Measurements from ENCODE around the gene DNM2.
"Not testable (repeated sequence)": the region's sequence is repeated elsewhere in the genome, so short reads cannot be mapped to it uniquely, and the experiment has no call there.

The DNM2 gene

DNA sequence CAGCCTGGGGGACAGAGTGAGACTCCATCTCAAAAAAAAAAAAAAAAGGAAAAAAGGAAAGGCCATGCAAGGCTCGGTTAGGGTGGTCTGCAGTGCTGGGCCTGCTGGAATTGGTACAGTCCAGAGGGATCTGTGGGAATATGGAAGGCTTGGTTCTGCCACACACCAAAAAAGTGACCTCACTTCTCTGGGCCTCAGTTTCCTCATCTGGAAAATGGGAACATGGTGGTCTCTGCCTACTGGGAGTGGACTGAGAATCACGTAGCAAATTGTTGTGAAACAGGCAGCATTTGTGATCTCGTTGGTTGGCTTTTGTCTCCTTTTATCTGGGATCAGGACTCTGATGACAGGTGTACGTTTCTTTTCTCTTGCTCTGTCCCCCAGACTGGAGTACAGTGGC lies 7.5 kb downstream of the DNM2 start:
- DNase-seq (no peak), ATAC-seq (no peak)

DNA sequence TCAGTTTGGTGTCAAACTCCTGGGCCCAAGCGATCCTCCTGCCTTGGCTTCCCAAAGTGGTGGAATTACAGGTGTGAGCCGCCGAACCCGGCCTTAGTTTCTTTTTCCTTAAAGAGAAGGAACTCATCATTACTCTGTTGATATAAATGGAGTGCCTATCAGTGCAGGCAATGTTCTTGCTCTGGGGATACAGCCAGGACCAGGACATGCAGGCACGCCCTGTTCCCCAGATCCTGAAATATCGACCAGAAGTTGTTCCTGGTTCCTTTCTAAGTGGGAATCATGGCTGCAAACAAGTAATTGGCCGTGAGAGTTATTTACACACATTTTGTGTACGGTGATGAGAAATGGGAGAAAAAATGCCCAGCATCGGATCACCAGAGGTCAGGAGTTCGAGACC lies 8.4 kb downstream of the DNM2 start:
- ATAC-seq (no peak), DNase-seq (no peak)

DNA sequence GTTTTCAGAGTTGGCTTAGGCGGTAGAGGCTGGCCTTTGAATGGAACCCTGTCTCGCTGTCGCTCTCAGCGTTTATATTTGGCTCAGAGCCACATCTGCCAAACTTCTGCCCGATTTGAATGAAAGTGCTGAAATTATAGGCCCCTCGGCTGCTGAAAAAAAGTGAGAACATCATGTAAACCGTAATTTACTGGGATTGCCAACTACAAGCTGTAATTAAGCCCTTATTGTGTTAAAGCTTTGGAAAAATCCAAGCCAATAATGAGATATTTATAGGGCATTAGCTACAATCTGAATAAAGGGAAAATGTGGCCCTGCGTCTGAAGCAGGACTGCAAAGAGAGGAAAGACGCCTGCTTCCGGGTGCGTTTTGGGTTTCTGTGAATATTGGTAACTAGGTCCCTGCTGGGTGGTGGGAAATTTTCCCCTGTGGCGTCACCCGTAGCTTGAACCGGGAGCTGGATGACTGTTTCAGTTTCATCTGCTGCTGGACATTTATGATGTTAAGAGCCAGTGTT lies 9.9 kb downstream of the DNM2 start:
- no peak for ATAC-seq
- no peak for DNase-seq

DNA sequence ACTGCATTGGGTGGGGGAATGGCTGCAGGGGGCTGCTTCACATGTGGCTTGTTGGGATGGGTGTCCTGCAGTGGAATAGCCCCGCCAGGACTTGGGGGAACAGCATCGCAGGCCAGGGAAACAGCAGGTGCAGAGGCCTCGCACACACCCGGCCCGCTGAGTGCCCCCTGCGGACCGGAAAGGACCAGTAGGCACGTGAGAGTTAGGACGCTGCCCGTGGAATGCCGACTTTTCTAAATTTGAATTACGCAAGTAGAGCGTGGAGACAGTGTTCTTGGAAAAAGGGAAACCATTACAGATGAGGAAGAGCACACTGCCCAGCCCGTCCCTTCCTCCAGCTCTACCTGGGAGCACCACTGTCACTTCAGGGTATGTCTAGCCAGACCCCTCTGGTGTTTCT lies 11.5 kb downstream of the DNM2 start:
- no peak for ATAC-seq
- DNase-seq, result no peak

DNA sequence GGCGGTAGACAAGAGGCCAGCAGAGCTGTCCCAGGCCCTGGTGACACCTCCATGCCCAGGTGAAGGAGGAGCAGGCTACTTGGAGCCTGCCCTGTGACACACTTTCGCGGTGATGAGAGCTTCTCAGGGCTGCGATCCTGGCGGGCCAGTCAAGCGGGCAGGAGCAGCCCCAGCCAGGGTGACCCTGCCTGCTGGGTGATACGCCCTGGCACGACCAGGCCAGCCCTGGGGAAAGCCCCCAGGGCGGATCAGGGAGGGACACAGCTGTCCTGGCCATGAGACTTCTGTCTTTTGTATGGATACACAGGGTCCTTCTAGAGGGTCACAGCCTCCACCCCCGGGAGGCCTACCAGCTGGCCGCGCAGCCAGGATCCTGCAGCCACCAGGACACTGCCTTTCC lies 13.1 kb downstream of the DNM2 start:
- no peak for ATAC-seq

DNA sequence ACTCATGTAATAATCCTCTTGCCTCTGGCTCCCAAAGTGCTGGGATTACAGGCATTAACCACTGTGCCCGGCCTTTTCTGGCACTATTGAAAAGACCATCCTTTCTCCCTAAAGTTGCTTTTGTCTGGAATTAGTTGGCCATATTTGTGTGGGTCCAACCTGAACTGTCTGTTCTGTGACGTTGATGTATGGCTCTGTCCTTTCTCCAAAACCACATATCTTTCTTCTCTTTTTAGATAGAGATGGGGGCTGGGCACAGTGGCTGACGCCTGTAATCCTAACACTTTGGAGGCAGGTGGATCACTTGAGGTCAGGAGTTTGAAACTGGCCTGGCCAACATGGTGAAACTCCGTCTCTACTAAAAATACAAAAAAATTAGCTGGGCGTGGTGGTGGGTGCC lies 17.9 kb downstream of the DNM2 start:
- ATAC-seq (no peak), DNase-seq (no peak)

More for the DNA sequence above, 13.1 kb downstream of the DNM2 start:
- no peak for DNase-seq

DNA sequence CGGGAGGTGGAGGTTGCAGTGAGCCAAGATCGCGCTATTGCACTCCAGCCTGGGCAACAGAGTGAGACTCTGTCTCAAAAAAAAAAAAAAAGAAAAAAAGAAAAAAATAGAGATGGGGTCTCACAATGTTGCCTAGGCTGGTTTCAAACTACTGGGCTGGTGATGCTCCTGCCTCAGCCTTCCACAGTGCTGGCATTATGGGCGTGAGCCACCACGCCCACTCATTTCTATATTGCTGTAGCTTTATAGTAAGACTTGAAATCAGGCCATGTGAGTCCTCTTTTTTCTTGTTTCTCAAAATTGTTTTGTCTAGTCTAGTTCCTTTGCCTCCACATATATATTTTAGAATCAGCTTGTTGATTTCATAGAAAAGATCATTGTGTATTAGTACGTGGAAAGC lies 18.3 kb downstream of the DNM2 start:
- DNase-seq, result no peak
- ATAC-seq, result no peak

DNA sequence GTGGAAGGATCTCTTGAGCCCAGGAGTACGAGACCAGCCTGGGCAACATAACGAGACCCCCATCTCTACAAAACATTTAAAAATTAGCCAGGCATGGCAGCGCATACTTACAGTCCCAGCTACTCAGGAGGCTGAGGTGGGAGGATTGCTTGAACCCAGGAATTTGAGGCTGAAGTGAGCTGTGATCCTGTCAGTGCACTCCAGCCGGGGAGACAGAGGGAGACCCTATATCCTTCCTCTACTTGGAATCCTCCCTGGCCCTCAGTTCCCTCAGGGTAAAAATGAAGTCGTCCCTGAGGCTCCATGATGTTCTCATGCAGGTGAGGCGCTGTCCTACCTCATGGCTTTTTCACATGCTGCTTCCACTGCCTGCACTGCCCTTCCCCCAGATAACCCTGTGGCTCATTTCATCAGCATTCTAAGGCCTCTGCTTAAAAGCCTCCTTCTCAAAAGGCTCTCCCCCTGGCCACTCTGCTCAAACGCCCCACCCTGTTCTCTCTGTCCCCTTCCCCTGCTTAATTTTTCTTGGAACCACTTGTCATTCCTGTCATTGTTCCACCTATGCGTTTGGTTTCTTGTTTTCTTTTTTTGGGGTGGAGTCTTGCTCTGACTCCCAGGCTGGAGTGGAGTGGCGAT lies 19.2 kb downstream of the DNM2 start:
- DNase-seq, result no peak
- ATAC-seq, result no peak

DNA sequence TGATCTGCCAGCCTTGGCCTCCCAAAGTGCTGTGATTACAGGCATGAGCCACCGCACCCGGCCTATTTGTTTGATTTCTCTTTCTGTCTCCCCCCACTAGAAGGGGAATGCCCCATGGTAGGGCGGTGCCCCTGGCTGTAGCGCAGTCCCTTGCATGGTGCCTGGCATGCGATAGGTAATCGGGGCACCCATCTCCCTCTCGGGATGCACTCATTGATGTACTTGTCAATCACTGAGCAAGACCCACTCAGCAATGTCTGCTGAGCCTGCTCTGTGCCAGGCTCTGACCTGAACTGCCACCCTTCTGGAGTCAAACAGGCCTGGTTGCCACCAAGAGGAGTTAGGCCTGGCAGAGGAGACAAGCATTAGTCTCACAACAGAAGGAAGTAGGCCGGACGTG lies 19.8 kb downstream of the DNM2 start:
- DNase-seq (no peak), ATAC-seq (no peak)

DNA sequence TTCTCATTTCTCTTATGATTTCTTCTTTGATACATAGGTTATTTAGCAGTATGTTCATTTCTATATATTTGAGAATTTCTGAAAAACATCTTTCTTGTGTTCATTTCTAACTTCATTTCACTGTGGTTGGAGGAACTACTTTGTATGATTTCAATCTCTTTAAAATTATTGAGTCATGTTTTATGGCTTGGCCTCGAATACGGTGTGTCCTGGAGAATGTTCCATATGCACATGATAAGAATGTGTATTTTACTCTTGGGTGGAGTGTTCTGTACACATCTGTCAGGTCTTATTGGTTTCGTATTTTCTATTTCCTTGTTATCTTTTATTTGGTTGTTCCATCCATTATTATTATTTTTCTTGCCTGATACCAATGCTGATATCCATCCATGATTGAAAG lies 22.9 kb downstream of the DNM2 start:
- ATAC-seq (no peak), DNase-seq (no peak)

DNA sequence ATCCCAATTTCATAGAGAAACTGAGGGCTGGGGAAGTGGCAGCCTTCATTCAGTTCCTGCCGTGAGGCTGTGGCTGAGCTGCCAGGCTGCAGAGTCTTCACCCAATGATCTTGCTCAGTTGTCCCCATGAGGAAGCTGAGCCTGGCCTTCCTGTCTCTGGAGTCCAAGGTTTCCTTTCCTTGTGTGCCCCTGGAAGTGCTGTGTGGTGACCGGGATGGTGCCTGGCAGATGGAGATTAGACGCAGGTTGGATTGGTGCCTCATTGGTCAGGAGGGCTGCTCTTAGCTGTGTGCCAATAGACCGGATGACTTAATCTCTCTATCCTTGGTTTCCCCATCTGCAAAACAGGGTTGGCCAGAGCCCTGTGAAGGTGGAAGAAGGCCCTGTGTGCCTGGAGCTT lies 24.6 kb downstream of the DNM2 start:
- ATAC-seq, result no peak
- DNase-seq, result no peak

DNA sequence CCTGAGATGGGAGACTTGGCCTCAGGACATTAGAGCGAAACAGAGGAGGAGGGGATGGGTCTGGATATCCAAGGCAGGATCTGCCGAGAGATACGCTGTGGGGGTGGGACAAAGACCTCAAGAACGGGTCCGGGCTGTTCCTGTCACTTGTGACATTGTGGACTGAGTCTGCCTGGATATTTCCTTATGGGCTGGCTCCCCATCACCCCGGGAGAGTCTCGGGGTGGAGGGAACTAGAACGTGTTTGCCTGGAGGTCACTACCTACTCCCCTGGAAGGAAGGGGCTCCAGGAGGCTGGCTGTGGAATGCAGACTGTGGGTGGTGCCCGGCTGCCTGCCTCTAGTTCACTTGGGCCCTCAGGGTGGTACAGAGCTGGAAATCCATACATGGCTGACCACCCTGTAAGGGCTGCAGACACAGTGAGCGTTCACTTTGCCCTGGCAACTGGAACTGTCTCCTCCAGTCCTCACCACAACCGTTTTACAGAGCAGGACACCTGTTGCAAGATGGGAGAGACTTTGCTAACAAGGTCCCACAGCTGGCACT lies 26.4 kb downstream of the DNM2 start:
- no peak for ATAC-seq
- no peak for DNase-seq

DNA sequence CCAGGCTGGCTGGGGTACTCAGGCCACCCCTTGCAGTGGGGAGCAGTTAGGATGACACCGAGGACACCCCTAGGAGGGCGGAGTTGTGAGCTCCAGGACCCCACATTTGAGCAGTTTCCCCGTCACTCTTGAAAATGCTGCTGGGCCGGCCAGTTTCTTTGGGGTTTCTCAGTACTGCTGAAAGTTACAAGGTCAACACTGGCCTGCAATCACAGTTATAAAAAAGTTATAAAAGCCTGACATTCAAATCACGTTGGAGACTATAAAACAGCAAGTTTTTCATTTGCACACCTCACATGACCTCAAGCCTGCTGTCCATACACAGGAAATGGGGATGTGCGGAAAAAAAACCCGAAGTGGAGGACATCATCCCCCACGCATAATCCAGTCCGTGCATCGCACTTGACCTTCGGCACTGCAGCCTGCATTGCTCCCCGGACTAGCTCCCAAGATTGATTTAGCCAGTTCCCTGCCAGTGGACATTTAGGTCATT lies 27.0 kb downstream of the DNM2 start:
- no peak for ATAC-seq

DNA sequence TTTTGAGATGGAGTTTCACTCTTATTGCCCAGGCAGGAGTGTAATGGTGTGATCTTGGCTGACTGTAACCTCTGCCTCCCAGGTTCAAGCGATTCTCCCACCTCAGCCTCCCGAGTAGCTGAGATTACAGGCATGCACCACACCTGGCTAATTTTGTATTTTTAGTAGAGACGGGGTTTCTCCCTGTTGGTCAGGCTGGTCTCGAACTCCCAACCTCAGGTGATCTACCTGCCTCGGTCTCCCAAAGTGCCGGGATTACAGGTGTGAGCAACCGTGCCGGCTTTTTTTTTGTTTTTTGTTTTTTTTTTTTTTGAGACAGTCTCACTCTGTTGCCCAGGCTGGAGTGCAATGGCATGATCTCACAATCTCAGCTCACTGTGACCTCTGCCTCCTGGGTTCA lies 28.6 kb downstream of the DNM2 start:
- not testable (repeated sequence) for DNase-seq, ATAC-seq

More for the DNA sequence above, 27.0 kb downstream of the DNM2 start:
- no peak for DNase-seq

DNA sequence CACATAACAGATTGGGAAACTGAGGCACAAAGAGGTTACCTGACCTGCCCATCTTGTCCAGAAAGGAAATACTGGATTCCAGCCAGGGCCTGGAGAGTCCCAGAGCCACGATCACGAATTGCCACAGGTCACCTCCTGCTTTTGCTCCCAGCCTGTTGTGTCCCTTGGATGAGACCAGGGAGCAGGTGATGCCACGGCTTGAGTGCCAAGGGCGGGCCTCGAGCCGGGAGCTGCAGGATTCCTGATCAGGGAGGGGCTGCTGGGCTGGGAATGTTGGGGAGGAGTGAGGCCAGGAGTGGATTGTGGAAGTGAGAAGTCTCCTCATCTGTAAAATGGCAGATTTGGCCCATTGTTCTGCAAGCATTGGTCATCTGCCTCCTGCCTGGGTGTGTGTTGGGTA lies 29.4 kb downstream of the DNM2 start:
- ATAC-seq (no peak), DNase-seq (no peak)

DNA sequence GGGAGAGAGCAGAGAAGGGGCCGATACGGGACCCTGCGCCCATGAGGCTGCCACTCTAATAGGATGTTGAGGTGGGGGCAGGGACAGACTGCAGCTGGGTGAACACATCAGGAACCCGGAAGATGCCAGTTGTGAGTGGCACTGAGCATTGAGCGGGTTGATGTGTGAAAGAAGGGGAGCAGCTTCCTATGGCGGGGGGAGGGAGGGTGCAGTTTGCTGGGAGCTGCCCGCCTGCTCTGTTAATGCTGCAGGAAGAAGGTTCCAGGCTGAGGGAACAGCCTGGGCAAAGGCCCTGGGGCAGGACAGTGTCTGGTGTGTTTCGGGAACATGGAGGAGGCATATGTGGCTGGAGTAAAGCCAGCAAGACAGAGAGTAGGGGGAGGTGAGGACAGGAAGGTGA lies 29.8 kb downstream of the DNM2 start:
- ATAC-seq, result no peak

DNA sequence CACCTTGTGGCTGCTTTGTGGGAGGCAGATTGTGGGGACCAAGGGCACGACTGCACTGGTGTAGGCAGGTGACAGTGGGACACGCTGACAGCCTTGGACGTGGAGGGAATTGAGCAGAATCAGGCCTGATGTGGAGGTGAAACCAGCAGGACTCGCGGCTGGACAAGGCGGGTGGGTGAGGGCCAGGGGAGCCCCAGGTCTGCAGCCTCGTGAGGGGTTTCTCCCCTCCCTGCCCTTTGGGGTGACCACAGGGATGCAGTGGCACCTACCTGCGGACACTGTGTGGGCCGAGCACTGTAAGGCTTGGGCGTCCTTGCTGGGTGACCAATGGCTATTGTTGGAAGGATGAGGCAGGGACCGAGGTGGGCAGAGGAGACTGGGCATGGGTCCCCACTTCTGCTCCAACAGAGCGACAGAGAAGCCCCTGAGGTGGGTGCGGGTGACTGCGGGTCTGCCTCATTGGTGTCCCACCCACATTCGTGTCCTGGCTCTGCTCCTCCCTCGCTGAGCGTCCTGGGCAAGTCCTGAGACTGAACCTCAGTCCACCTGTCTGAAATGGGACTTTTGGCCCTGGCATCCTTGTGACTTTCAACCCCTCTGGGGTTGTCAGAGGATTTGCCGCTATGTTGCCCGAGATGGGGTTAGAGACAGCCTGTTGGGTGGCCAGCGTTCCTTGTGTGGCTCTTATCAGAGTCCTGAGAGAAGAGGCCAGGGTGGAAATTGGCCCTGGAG lies 30.5 kb downstream of the DNM2 start:
- no peak for ATAC-seq
- no peak for DNase-seq

More for the DNA sequence above, 29.8 kb downstream of the DNM2 start:
- DNase-seq, result no peak

DNA sequence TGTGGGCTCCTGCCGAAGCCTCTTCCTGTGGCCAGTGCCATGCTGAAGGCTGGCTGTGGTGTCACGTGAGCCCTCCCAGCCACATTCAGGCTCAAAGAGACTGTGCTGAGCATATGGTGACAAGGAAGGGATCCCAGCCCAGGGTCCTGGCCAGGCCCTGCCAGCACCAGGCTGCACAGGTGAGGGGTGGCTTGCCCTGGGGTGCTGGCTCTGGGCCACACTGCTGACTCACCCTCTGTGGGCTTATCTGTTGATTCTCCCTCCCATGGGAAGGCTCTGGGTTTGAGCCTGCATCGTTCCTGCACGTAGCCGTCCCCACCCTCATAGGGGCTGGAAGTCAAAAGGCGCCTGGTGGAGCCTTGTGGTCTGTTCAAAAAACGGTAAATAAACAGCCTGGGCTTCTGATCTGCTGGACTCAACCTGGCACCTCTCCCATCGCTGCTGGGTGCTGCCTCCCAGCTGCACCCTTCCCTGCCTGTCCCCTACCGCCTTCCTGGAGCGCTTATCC lies 31.1 kb downstream of the DNM2 start:
- DNase-seq (no peak), ATAC-seq (peak; percentile 16)

DNA sequence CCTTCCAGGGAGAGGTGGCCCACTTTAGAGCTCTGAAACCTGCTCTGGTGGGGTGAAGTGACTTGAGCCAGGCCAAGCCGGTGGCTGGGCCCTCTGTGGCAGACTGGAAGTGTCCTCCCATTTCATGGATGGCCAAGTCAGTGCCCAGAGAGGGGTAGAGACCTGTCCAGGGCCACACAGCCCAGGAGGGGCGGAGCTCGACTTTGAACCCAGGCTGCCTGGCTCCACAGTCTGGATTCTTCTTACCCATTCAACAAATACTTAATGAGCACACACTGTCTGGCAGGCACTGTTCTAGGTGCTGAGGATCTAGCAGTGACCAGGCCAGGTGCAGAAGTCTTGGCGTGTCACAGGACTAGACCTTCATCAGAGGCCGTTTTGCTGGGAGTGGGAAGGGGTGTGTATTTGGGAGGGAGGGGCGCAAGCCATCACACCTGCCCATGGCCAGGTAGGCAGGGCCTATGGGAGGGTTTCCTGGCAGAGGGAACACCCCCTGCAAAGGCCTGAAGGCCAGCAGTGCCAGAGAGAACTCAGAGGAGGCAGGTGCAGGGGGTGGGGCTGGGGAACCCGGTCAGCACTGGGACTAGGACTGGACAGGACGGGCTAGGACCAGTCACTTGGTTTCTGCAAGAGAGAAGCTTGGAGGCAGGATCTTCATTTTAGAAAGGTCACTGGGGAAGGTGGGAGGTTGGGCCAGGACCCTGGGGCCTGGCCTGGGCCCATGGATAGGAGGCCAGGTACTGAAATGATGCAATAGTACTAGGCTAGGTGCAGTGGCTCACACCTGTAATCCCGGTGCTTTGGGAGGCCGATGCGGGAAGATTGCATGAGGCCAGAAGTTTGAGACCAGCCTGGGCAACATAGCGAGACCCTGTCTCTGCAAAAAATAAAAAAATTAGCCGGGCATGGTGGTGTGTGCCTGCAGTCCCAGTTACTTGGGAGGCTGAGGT lies 31.8 kb downstream of the DNM2 start:
- DNase-seq (no peak), ATAC-seq (no peak)

DNA sequence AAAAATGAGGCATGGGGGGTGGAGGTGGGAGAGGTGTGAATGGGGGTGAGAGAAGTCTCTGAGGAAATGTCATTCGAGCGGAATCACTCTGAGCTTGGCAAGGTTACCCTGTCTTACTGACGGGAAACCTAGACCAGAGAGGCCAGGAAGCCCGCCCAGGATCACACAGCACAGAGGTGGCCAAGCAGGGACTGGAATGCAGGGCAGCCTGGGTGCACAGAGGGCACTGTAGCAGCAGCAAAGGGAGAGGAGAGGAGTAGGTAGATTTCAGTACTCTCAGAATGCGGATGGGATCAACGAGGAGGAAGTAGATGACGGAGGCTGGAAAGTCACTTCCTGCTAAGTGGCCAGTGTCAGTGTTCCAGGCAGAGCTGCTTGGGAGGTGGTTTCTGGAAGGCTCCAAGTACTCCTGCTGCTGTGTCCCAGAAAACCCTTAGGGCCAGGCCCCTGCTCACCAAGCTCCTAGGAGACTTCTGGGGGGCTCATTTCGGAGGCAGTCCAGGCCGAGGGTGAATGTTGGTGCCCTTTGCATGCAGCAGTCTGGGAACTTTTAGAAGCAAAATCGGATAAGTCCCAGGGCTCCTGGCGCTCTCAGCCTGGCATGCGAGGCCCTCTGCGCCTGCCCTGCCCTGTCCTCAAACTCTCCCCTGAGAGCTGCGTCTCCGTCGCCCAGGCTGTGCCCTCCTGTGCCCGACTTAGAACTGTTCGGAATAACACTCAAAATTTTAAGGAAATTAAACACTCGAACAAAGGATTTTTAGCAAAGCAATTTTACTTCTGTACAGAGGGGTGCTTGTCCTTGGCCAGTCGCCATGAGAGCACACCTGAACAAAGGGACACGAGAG lies 33.5 kb downstream of the DNM2 start:
- DNase-seq, result peak; percentile 34

More for the DNA sequence above, 33.5 kb downstream of the DNM2 start:
- peak; percentile 55 for ATAC-seq
